ENCODE results near the gene EML4. TPM values are rescaled to one million over a fixed set of nuclear protein-coding genes. Genes with fewer than 3 reads are reported as not detected.

The EML4 gene
- total and polyA plus RNA-seq, 2 of the 13 experiments (the other 11 are each of a cell fraction or from before 2014, with no cell fraction given): 243 to 476 TPM

DNA sequence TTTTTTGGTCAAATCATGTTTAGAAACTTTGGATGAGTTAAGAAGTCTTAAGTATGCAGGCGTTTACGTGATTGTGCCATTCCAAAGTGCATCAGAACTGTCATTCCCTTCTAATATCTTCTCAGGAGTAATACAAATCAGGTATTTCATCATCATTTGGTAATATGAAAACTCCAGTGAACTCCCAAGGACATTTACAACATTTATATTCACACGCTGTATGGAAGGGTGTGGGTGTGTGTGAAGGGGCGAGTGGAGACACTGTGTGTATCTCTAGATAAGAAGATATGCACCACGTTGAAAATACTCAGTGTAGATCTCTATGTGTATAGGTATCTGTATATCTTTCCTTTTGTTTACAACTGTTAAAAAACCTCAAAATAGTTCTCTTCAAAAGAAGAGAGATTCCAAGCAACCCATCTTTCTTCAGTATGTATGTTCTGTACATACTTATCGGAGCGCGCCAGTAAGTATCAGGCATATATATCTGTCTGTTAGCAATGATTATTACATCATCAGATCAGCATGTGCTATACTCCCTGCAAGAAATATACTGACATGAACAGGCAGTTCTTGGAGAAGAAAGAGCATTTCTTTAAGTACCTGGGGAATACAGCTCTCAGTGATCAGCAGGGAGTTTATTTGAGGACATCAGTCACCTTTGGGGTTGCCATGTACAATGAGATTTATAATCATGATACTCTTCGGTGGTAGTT, 162.6 kb downstream of the EML4 start:
- WGBS (ENCODE audit: low lambda C conversion rate): 95% methylated on average over 9 of the region's 9 CpGs
- no peak for DNase-seq (ENCODE audit: low spot score)
- TSS peak; percentile 14 for BruUV-seq (replicated peaks)
- in situ Hi-C loops (cut with HindIII; ENCODE audit: extremely low pct_ligation_motif_present, low pct_unique_long_range_greater_than_20kb): no loop called here
- no peaks in the 10 kb centered on the region for H3K9me3 ChIP-seq (ENCODE audit: low read length)
- ChIA-PET POLR2A (no interaction called here), CTCF (ENCODE audit: low intra/inter-chr PET ratio, low total read pairs) (no interaction called here)
- H3K79me2 ChIP-seq (ENCODE audit: insufficient read depth, low read length): no peaks in the 10 kb centered on the region
- no peak overlapping the region for H3K4me2 ChIP-seq (ENCODE audit: low read depth, low read length)
- no peak overlapping the region for H3K4me3 ChIP-seq (replicated peaks in 1 of 3; ENCODE audit: insufficient read depth in 1 of 3, low read depth in 2 of 3, low read length in 3 of 3)
- H3K36me3 ChIP-seq (replicated peaks in 1 of 2; ENCODE audit: control insufficient read depth in 1 of 2, insufficient read depth in 2 of 2, low read length in 2 of 2): peaks cover 27 to 73% of the 10 kb centered on the region in 2 experiments
- no peak overlapping the region for H3K27ac ChIP-seq (ENCODE audit: extremely low read length, insufficient read depth, low read length)
- peak; percentile 72 for TF ChIP-seq CEBPB (IDR thresholded peaks at IDR 0.05; ENCODE audit: borderline replicate concordance, low read depth, low read length)
- peak; percentile 12; the same call in 1 of the 2 replicates for TF ChIP-seq POLR2G (IDR thresholded peaks at IDR 0.05; ENCODE audit: low read depth, low read length)
- TF ChIP-seq ZFP36L1 (CRISPR knock-in tag; IDR thresholded peaks at IDR 0.05): no peak
- TF ChIP-seq PAF1 (CRISPR knock-in tag; IDR thresholded peaks at IDR 0.05): peak; percentile 60; the same call in 1 of the 2 replicates
- peak; percentile 93 for TF ChIP-seq RBM22 (optimal IDR thresholded peaks at IDR 0.05; ENCODE audit: low read length)
- peaks cover 61% of the 10 kb centered on the region for H4K20me1 ChIP-seq (ENCODE audit: insufficient read depth, low read length)
- intact Hi-C loops (cut with micrococcal nuclease; ENCODE audit: unreplicated experiment): no loop called here
- H3K9ac ChIP-seq (ENCODE audit: insufficient read depth, low read depth, low read length): no peak overlapping the region
- no peaks in the 10 kb centered on the region for H3K27me3 ChIP-seq (ENCODE audit: control insufficient read depth in 1 of 2, insufficient read depth in 2 of 2, low read length in 2 of 2)
- FAIRE-seq: no peak
- peaks cover 8% of the 10 kb centered on the region for H3K4me1 ChIP-seq (ENCODE audit: insufficient read depth, low read length)
- no peak overlapping the region for H2AFZ ChIP-seq (ENCODE audit: low read length)
- no peak for ATAC-seq

DNA sequence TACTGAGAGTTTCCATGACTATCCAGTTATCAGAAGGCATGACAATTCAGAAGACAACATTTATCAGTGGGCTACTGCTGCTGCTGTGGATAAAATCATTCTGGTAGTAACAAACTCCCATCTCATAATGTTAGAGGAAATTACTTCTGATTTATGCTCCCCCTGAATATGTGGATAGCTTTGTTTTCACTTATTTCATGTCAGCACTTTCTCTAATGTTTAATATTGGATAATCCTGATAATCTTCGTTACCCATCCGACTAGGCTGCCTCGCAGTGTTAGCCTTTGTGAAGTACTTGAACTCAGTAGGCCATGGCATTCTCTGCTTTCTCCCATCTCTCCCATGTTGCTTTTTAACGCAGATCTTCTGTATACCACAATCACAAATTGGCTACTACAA, 163.4 kb downstream of the EML4 start:
- H2AFZ ChIP-seq (ENCODE audit: low read length): no peak overlapping the region
- POLR2A ChIA-PET: no interaction called here
- DNase-seq (ENCODE audit: low spot score) (no peak), ATAC-seq (no peak), FAIRE-seq (no peak)
- H3K27ac ChIP-seq (ENCODE audit: extremely low read length, insufficient read depth, low read length): no peak overlapping the region
- BruUV-seq (replicated peaks): no TSS peak
- H3K4me1 ChIP-seq (ENCODE audit: insufficient read depth, low read length): no peaks in the 10 kb centered on the region
- TF ChIP-seq, protein P1, sequence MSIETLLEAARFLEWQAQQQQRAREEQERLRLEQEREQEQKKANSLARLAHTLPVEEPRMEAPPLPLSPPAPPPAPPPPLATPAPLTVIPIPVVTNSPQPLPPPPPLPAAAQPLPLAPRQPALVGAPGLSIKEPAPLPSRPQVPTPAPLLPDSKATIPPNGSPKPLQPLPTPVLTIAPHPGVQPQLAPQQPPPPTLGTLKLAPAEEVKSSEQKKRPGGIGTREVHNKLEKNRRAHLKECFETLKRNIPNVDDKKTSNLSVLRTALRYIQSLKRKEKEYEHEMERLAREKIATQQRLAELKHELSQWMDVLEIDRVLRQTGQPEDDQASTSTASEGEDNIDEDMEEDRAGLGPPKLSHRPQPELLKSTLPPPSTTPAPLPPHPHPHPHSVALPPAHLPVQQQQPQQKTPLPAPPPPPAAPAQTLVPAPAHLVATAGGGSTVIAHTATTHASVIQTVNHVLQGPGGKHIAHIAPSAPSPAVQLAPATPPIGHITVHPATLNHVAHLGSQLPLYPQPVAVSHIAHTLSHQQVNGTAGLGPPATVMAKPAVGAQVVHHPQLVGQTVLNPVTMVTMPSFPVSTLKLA (IDR thresholded peaks at IDR 0.05): no peak
- TF ChIP-seq, protein P2, sequence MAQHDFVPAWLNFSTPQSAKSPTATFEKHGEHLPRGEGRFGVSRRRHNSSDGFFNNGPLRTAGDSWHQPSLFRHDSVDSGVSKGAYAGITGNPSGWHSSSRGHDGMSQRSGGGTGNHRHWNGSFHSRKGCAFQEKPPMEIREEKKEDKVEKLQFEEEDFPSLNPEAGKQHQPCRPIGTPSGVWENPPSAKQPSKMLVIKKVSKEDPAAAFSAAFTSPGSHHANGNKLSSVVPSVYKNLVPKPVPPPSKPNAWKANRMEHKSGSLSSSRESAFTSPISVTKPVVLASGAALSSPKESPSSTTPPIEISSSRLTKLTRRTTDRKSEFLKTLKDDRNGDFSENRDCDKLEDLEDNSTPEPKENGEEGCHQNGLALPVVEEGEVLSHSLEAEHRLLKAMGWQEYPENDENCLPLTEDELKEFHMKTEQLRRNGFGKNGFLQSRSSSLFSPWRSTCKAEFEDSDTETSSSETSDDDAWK (CRISPR knock-in tag; IDR thresholded peaks at IDR 0.05): no peak
- TF ChIP-seq MBD4 (IDR thresholded peaks at IDR 0.05; ENCODE audit: borderline replicate concordance, low read length) (peak; percentile 26), AGO2 (optimal IDR thresholded peaks at IDR 0.05; ENCODE audit: low read depth, low read length) (peak; percentile 78), MAFK (conservative IDR thresholded peaks at IDR 0.05 in 1 of 2, IDR thresholded peaks at IDR 0.05 in 1 of 2; ENCODE audit: low read length in 2 of 2) (peak in 1 of 2 experiments; percentile 58; a peak in 2 of 4 replicates), SIN3B (IDR thresholded peaks at IDR 0.05; ENCODE audit: low read length) (no peak), POLR2A (IDR thresholded peaks at IDR 0.05; ENCODE audit: insufficient read depth in 1 of 2, low read depth in 2 of 2, low read length in 2 of 2) (0 out of 4 replicates have a peak, but pooled peaks of 1 of the 2 experiments have one; percentile 14), PCBP1 (IDR thresholded peaks at IDR 0.05; ENCODE audit: borderline replicate concordance, low read depth, low read length) (no peak)
- H3K9ac ChIP-seq (ENCODE audit: insufficient read depth, low read depth, low read length): no peak overlapping the region
- no peak overlapping the region for H3K4me3 ChIP-seq (replicated peaks in 1 of 3; ENCODE audit: insufficient read depth in 1 of 3, low read depth in 2 of 3, low read length in 3 of 3)
- in situ Hi-C loops (cut with HindIII; ENCODE audit: extremely low pct_ligation_motif_present, low pct_unique_long_range_greater_than_20kb): no loop called here
- intact Hi-C loops (cut with micrococcal nuclease; ENCODE audit: unreplicated experiment): no loop called here
- no peaks in the 10 kb centered on the region for H3K79me2 ChIP-seq (ENCODE audit: insufficient read depth, low read length)
- peaks cover 27 to 65% of the 10 kb centered on the region in 2 experiments for H3K36me3 ChIP-seq (replicated peaks in 1 of 2; ENCODE audit: control insufficient read depth in 1 of 2, insufficient read depth in 2 of 2, low read length in 2 of 2)
- no peak overlapping the region for H3K4me2 ChIP-seq (ENCODE audit: low read depth, low read length)
- no peaks in the 10 kb centered on the region for H3K9me3 ChIP-seq (ENCODE audit: low read length)
- CTCF ChIA-PET (ENCODE audit: low intra/inter-chr PET ratio, low total read pairs): no interaction called here
- H4K20me1 ChIP-seq (ENCODE audit: insufficient read depth, low read length): peaks cover 60% of the 10 kb centered on the region
- WGBS (ENCODE audit: low lambda C conversion rate): 96% methylated on average over 4 of the region's 4 CpGs
- no peaks in the 10 kb centered on the region for H3K27me3 ChIP-seq (ENCODE audit: control insufficient read depth in 1 of 2, insufficient read depth in 2 of 2, low read length in 2 of 2)

Measured in HepG2 (cell line).